Endodermal cell (in vitro differentiated cells): Measurements from ENCODE around the gene RADIL. TPM values are rescaled to one million over a fixed set of nuclear protein-coding genes. Genes with fewer than 3 reads are reported as not detected.

Source experiments
- DNase-seq: peaks from one replicate; pipeline ENCODE4 v3.0.0-alpha.2; 2017
- H3K27ac ChIP-seq: 2 replicates; pipeline ENCODE4 v1.5.1; 2013; ENCODE audit warnings: mild to moderate bottlenecking, low read depth, low read length, moderate library complexity
- H3K27me3 ChIP-seq: 2 replicates; pipeline ENCODE4 v1.6.1; 2013; ENCODE audit warnings: mild to moderate bottlenecking, low read length, moderate library complexity; ENCODE audit not compliant: insufficient read depth, control insufficient read depth, poor library complexity, severe bottlenecking
- H3K36me3 ChIP-seq: 2 replicates; pipeline ENCODE4 v1.7.0; 2013; ENCODE audit warnings: mild to moderate bottlenecking, low read length, moderate library complexity; ENCODE audit not compliant: control insufficient read depth, insufficient read depth
- H3K4me1 ChIP-seq: one replicate; pipeline ENCODE4 v1.7.0; 2013; ENCODE audit warnings: low read length; ENCODE audit not compliant: control insufficient read depth, insufficient read depth
- H3K4me3 ChIP-seq: 2 replicates; pipeline ENCODE4 v1.5.1; 2013; ENCODE audit warnings: mild to moderate bottlenecking, low read length, moderate library complexity
- H3K9ac ChIP-seq: 2 replicates; pipeline ENCODE4 v1.6.1; 2013; ENCODE audit warnings: mild to moderate bottlenecking, low read length, moderate library complexity; ENCODE audit not compliant: poor library complexity, severe bottlenecking; ENCODE audit errors: extremely low read depth
- H3K9me3 ChIP-seq: 2 replicates; pipeline ENCODE4 v1.6.1; 2013; ENCODE audit warnings: mild to moderate bottlenecking, low read length, moderate library complexity; ENCODE audit not compliant: control insufficient read depth
- H3K27ac Mint-ChIP-seq: 2 replicates; pipeline ENCODE4 v1.8.0; 2020; ENCODE audit warnings: mixed read lengths
- H3K27me3 Mint-ChIP-seq: 2 replicates; pipeline ENCODE4 v1.8.0; 2021; ENCODE audit warnings: mild to moderate bottlenecking, mixed read lengths; ENCODE audit not compliant: insufficient read depth
- H3K36me3 Mint-ChIP-seq: 2 replicates; pipeline ENCODE4 v1.8.0; 2020; ENCODE audit warnings: low read depth, mixed read lengths
- H3K4me1 Mint-ChIP-seq: 2 replicates; pipeline ENCODE4 v1.8.0; 2020; ENCODE audit warnings: mixed read lengths
- H3K4me3 Mint-ChIP-seq: 2 replicates; pipeline ENCODE4 v1.8.0; 2020; ENCODE audit warnings: mild to moderate bottlenecking, moderate library complexity, mixed read lengths
- H3K9me3 Mint-ChIP-seq: 2 replicates; pipeline ENCODE4 v1.8.0; 2020; ENCODE audit warnings: mild to moderate bottlenecking, mixed read lengths
- WGBS, 2 experiments: methylation state at CpG; one replicate each; pipeline versions ENCODE4 v1.1.5 to v1.1.7; 2013; ENCODE audit warnings: missing lambda C conversion rate in 2 of 2, mixed read lengths in 1 of 2; ENCODE audit not compliant: insufficient coverage in 1 of 2, insufficient read length in 1 of 2; 5-methylcytosine and 5-hydroxymethylcytosine counted together
- total RNA-seq, 2 donors: library from RNA; stranded (reverse); fragmentation: NEBNext Ultra II Directional in 1 of 2; extraction: Animal tissue kit (Norgen Biotek cat#: 25700) in 1 of 2; gene quantifications; 2 replicates in 1 of 2; 3 replicates in 1 of 2; pipeline ENCODE4 v1.2.1, GENCODE V29; 2021
- TF ChIP-seq, protein P1 (sequence below): fragments of 200-600 bp; sonication (generic); conservative IDR thresholded peaks from 2 replicates; pipeline ENCODE4 v1.5.0; 2021; ENCODE audit warnings: antibody characterized with exemption, mild to moderate bottlenecking

The RADIL gene
- total RNA-seq, 2 donors from 2014 or later, result 34.9 to 47.6 TPM

DNA sequence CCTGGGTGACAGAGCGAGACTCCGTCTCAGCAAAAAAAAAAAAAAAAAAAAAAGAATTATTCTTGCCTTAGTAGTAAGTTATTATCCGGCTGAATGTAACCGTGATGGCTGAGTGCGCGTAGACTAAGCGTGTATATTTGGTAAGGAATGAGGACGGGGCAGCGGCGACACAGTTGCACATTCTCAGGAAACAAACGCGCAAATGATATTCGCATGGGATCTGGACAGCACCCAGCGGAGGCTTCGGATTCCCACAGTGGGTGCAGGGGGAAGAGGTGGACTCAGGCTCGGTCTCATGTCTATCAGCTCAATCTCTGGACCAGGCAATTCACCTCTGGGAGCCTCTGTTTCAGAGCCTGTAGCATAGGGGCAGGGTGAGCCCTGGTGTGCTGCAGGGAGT, 50.8 kb downstream of the RADIL start:
- Histone ChIP-seq H3K4me3 (no peak overlapping the region), H3K36me3 (peaks cover 9% of the 10 kb centered on the region), H3K4me1 (no peaks in the 10 kb centered on the region), H3K9me3 (no peaks in the 10 kb centered on the region), H3K27me3 (no peaks in the 10 kb centered on the region), H3K9ac (no peak overlapping the region), H3K27ac (no peak overlapping the region)
- peaks cover 8% of the 10 kb centered on the region for H3K4me1 Mint-ChIP-seq
- WGBS, 2 experiments, result 97 to 99% methylated on average over 14 to 16 of the region's 16 CpGs
- no peaks in the 10 kb centered on the region for H3K27me3 Mint-ChIP-seq
- TF ChIP-seq, protein P1, sequence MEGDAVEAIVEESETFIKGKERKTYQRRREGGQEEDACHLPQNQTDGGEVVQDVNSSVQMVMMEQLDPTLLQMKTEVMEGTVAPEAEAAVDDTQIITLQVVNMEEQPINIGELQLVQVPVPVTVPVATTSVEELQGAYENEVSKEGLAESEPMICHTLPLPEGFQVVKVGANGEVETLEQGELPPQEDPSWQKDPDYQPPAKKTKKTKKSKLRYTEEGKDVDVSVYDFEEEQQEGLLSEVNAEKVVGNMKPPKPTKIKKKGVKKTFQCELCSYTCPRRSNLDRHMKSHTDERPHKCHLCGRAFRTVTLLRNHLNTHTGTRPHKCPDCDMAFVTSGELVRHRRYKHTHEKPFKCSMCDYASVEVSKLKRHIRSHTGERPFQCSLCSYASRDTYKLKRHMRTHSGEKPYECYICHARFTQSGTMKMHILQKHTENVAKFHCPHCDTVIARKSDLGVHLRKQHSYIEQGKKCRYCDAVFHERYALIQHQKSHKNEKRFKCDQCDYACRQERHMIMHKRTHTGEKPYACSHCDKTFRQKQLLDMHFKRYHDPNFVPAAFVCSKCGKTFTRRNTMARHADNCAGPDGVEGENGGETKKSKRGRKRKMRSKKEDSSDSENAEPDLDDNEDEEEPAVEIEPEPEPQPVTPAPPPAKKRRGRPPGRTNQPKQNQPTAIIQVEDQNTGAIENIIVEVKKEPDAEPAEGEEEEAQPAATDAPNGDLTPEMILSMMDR, result no peak
- H3K27ac Mint-ChIP-seq, result no peak overlapping the region
- H3K9me3 Mint-ChIP-seq, result no peaks in the 10 kb centered on the region
- DNase-seq, result no peak
- no peak overlapping the region for H3K4me3 Mint-ChIP-seq
- peaks cover 47% of the 10 kb centered on the region for H3K36me3 Mint-ChIP-seq

DNA sequence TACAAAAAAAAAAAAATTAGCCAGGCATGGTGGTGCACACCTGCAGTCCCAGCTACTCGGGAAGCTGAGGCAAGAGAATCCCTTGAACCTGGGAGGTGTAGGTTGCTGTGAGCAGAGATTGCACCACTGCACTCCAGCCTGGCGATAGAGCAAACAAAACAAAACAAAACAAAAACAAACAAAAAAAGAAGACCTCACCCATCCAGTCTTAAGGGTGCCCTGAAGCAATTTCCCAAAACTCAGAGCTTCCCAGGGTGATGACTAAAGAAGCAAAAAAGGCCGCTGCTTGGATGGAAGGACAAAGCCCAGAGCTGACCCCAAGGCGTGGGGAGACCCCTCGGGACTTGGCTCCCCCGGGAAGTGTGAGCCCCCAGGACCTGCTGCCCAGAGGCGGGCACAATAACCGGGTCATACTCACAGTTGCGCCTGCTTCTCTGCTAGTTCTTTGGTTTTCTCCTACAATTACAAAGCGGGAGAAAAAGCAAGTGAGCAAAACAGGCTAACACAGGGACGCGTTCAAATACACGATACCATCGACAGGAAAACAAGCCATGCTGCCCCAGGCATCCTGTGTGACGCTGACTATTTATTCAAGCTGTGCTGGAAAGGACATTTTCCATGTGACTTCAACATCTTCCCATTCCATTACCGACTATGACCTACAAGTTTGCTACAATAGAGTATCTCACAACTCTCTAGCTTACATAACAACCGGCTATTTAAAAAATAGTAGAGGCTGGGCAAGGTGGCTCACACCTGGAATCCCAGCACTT, 51.6 kb downstream of the RADIL start:
- WGBS, 2 experiments, result 90 to 92% methylated on average over 16 to 17 of the region's 17 CpGs
- TF ChIP-seq, protein P1, result no peak
- Mint-ChIP-seq H3K27ac (no peak overlapping the region), H3K4me1 (peaks cover 3% of the 10 kb centered on the region), H3K27me3 (no peaks in the 10 kb centered on the region), H3K36me3 (peaks cover 49% of the 10 kb centered on the region), H3K4me3 (no peak overlapping the region), H3K9me3 (no peaks in the 10 kb centered on the region)
- H3K4me1 ChIP-seq, result no peaks in the 10 kb centered on the region
- no peak overlapping the region for H3K4me3 ChIP-seq
- no peak for DNase-seq
- peaks cover 9% of the 10 kb centered on the region for H3K36me3 ChIP-seq
- no peak overlapping the region for H3K9ac ChIP-seq
- H3K9me3 ChIP-seq, result no peaks in the 10 kb centered on the region
- no peaks in the 10 kb centered on the region for H3K27me3 ChIP-seq
- no peak overlapping the region for H3K27ac ChIP-seq

GRCh38 chr7:4830176-4830575, 53.3 kb downstream of the RADIL start:
- Mint-ChIP-seq H3K36me3 (peaks cover 56% of the 10 kb centered on the region), H3K27ac (peak overlapping the region; percentile 24), H3K4me1 (peaks cover 3% of the 10 kb centered on the region), H3K4me3 (no peak overlapping the region), H3K9me3 (no peaks in the 10 kb centered on the region), H3K27me3 (no peaks in the 10 kb centered on the region)
- H3K27ac ChIP-seq, result no peak overlapping the region
- H3K27me3 ChIP-seq, result no peaks in the 10 kb centered on the region
- H3K4me1 ChIP-seq, result no peaks in the 10 kb centered on the region
- peaks cover 9% of the 10 kb centered on the region for H3K36me3 ChIP-seq
- WGBS, 2 experiments, result 59 to 60% methylated on average over 12 to 14 of the region's 14 CpGs
- no peak overlapping the region for H3K9ac ChIP-seq
- TF ChIP-seq, protein P1, result peak; percentile 99
- H3K4me3 ChIP-seq, result no peak overlapping the region
- peak; percentile 94 for DNase-seq
- H3K9me3 ChIP-seq, result no peaks in the 10 kb centered on the region
